Central memory CD8-positive, alpha-beta T cell (primary cell): Measurements from ENCODE around the gene USH1C.

ENCODE experiments used
- ATAC-seq: fragments of 150-1000 bp; cut with Tn5 transposase; replicated peaks from 2 replicates; pipeline ENCODE4 v1.10.0; 2022; ENCODE audit warnings: mild to moderate bottlenecking, moderate FRiP score, moderate number of reproducible peaks; ENCODE audit not compliant: poor library complexity, severe bottlenecking; ENCODE audit errors: extremely low read depth
- DNase-seq, 2 donors: peaks; one replicate each; pipeline ENCODE4 v3.0.0; 2021; ENCODE audit warnings: low spot score in 2 of 2
- H3K27ac Mint-ChIP-seq: one replicate; pipeline ENCODE4 v1.8.0; 2022; ENCODE audit warnings: low read depth, mild to moderate bottlenecking, moderate library complexity, mixed read lengths
- H3K27me3 Mint-ChIP-seq: one replicate; pipeline ENCODE4 v1.8.0; 2022; ENCODE audit warnings: mixed read lengths
- H3K36me3 Mint-ChIP-seq: one replicate; pipeline ENCODE4 v1.8.0; 2022; ENCODE audit warnings: mild to moderate bottlenecking, moderate library complexity, mixed read lengths; ENCODE audit not compliant: insufficient read depth
- H3K4me1 Mint-ChIP-seq: one replicate; pipeline ENCODE4 v1.8.0; 2022; ENCODE audit warnings: mixed read lengths
- H3K4me3 Mint-ChIP-seq: one replicate; pipeline ENCODE4 v1.8.0; 2022; ENCODE audit warnings: mild to moderate bottlenecking, moderate library complexity, mixed read lengths
- H3K9me3 Mint-ChIP-seq: one replicate; pipeline ENCODE4 v1.8.0; 2022; ENCODE audit warnings: mixed read lengths

The USH1C gene

DNA sequence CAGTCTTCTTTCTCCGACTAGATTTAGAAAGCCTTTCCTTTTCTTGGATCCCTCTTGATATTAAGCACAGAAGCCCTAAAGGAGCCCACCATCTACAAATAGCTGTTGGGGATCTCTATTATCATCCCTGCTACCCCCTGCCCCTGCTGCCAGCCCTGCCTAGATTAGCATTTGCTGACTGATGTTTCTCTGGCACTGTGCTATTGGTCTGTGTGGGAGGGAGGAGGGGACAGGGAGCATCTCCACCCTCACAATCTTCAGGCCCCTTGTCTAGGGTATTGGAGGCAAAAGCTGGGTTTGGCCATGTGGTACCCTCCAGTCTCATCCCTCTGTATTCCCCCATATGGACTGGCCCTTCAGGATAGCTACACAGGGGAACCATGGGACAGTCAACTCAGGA lies 6.2 kb downstream of the USH1C start:
- Mint-ChIP-seq H3K27ac (no peak overlapping the region), H3K4me1 (no peaks in the 10 kb centered on the region), H3K36me3 (no peaks in the 10 kb centered on the region), H3K27me3 (peaks cover 25% of the 10 kb centered on the region), H3K4me3 (no peak overlapping the region), H3K9me3 (no peaks in the 10 kb centered on the region)
- DNase-seq (no peak), ATAC-seq (no peak)

DNA sequence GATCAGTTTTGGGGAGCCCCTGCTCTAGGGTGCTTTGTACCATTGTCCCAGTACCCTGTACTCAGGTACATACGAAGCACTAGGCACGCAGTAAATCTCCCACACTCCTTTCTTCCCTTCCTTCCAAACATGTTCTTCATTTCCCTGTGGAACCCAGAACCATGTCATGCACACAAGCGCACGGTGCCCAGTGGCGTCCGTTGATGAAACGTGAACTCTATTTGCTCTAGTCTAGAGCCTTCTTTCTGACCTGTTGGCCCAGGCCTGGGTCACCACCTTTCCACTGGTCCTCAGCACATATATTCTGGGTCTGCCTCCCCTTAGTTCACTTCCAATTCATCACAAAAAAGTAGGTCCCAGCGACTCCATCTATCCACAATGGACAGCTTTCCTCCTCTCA lies 7.0 kb downstream of the USH1C start:
- Mint-ChIP-seq H3K27me3 (peaks cover 33% of the 10 kb centered on the region), H3K4me3 (no peak overlapping the region), H3K4me1 (no peaks in the 10 kb centered on the region), H3K27ac (no peak overlapping the region), H3K9me3 (no peaks in the 10 kb centered on the region), H3K36me3 (no peaks in the 10 kb centered on the region)
- ATAC-seq (no peak), DNase-seq (no peak)

DNA sequence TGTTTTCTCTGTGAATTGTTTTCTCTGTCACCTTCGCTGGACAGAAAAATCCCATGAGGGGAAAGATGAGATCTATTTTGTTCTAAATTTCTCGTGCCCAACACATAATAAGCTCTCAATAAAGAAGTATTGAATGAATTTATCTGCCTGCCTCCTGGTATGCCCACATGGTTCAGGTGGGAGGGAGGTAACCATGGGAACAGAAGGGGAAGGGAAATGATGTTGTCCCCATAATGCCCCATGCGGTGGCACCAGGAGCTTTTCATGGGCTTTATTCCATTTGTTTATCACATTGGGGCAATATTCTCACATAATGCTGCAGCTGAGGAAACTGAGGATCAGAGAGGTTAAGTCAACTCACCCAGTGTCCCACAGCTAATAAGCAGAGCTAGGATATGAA lies 8.7 kb downstream of the USH1C start:
- Mint-ChIP-seq H3K4me3 (no peak overlapping the region), H3K9me3 (no peaks in the 10 kb centered on the region), H3K4me1 (no peaks in the 10 kb centered on the region), H3K27ac (no peak overlapping the region), H3K36me3 (no peaks in the 10 kb centered on the region), H3K27me3 (peaks cover 32% of the 10 kb centered on the region)
- ATAC-seq (no peak), DNase-seq (no peak)

DNA sequence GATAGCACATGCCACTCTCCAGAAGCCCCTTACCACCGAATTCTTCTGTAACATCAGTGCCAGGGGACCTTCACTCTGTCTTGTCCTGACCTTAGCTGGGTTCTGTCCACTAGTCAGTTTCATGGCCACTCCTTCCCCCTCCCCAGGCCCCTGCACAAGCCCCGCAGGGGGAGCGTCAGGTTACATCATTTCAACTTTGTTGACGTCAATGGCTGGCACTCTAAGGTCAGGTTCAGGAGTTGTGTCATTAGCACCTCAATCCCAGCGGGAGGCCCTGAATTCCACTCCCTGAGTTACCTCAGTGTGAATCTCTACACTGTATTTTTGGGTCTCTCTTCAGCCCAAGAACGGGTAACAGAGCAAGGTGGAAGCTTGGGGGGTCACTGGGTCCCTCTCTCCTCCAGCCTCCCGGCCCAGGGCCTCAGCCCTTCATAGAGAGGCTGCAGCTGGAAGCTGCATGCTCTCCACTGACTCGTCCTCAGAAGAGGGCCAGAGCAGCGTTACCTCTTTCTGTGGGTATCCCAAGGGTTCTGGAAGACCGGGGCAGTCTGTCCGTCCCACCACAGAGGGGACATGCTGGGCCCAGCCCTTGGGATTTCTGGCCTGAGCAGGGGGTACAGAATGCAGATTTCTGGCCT lies 10.3 kb downstream of the USH1C start:
- ATAC-seq (no peak), DNase-seq (no peak)
- H3K36me3 Mint-ChIP-seq, result no peaks in the 10 kb centered on the region
- H3K4me3 Mint-ChIP-seq, result no peak overlapping the region
- H3K27me3 Mint-ChIP-seq, result peaks cover 26% of the 10 kb centered on the region
- no peak overlapping the region for H3K27ac Mint-ChIP-seq
- H3K4me1 Mint-ChIP-seq, result no peaks in the 10 kb centered on the region
- no peaks in the 10 kb centered on the region for H3K9me3 Mint-ChIP-seq

DNA sequence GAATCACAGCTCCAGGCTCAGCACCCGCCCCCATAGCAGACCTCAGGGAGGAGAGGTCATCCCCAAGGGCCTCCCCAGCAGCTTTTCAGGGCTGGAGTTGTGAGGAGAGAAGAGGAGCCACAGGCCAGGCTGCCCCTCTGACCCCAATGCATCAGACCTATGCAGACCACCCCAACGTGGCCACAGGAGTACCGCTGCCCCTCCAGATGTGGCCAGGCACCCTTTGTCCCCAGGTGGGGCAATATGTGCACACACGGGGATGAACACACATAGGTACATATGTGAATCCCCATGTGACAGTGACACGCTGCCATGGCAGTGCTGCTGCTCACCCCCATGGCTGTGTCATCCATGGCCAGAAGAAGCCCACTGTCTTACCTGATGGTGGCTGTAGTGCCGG lies 10.9 kb downstream of the USH1C start:
- peaks cover 26% of the 10 kb centered on the region for H3K27me3 Mint-ChIP-seq
- H3K4me1 Mint-ChIP-seq, result no peaks in the 10 kb centered on the region
- no peaks in the 10 kb centered on the region for H3K36me3 Mint-ChIP-seq
- H3K4me3 Mint-ChIP-seq, result no peak overlapping the region
- DNase-seq (no peak), ATAC-seq (no peak)
- H3K9me3 Mint-ChIP-seq, result no peaks in the 10 kb centered on the region
- no peak overlapping the region for H3K27ac Mint-ChIP-seq

DNA sequence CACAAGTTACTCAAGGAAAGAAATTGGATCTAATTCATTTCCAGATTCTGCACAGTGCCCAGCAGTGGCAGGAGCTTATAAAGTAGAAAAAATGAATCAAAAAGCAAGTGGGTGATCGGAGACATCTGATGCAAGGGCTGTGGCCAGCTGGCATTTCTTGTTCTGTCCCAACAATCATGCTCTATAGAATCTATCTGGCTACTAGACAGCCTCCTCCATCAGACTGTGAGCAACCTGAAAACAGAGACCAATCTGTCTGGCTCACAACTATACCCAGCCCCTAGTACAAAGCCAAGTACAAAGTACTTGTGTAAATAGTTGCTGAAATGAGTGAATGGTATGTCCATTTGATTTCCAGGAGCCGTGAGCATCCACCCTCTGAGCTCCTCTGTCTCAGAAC lies 11.4 kb downstream of the USH1C start:
- Mint-ChIP-seq H3K4me3 (no peak overlapping the region), H3K4me1 (no peaks in the 10 kb centered on the region), H3K9me3 (no peaks in the 10 kb centered on the region), H3K27ac (no peak overlapping the region), H3K36me3 (no peaks in the 10 kb centered on the region), H3K27me3 (peaks cover 26% of the 10 kb centered on the region)
- DNase-seq (no peak), ATAC-seq (no peak)

DNA sequence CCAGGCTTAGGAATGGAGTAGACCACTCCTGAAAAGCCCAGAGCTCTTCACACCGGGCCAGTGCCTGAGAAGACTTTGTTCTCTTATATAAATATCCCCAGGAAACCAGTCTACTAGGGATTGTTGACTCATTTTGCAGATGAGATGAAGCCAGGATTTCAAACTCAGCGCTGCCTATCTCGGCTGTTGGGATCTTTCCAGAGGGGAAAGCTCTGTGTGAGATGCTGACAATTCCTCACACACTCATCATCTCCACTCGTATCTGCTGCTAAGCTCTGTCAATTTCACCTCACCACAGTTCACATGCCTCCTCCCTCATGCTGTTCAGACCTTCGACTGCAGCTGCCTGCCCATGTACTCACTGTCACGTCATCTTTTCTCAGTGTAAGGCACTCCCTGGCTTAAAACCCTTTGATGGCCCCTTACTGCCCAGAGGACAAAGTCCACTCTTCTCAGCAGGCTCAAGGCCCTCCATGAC lies 12.5 kb downstream of the USH1C start:
- Mint-ChIP-seq H3K27me3 (peaks cover 26% of the 10 kb centered on the region), H3K4me3 (no peak overlapping the region), H3K4me1 (no peaks in the 10 kb centered on the region), H3K9me3 (no peaks in the 10 kb centered on the region), H3K36me3 (no peaks in the 10 kb centered on the region), H3K27ac (no peak overlapping the region)
- DNase-seq, result no peak
- no peak for ATAC-seq

DNA sequence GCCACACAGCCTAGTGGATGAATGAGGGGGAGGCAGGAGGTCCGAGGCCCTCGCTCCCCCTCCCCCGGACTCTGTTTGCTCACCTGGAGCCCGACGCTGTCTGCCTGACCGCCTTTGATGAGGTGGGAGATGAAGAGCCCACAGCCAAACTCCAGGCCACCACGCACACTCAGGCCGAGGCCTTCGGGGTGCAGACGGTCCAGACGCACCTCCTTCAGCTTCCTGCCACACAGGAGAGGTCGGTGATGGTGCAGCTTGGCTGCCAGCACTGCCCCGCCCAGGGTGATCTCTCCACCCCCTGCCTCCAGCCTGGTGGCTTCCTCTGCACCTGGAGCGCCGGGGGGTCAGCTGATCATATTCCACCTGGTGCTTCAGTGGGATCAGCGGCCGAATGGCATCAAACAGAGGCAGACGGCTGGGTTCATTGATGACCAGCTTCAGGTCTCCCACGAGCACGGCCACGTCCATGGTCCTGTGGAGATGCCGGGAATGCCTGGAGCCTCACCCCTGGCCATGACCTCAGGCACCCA lies 13.1 kb downstream of the USH1C start:
- H3K36me3 Mint-ChIP-seq, result no peaks in the 10 kb centered on the region

DNA sequence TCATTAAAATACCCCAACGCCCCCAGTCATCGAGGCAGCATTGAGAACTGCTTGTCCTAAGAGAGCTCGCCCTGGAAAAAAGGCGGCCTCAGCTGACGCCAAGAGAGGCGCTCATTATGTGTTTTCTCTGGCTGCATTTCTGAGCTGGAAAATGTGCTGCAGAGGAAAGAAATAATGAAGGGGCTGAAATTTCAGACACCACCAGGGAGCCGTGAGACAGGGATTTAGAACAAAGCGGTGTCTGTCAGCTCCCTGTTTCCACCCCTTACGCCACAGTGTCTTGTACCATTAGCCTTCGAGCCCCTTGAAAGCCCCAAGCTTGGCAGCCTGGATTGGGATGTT lies 14.4 kb downstream of the USH1C start:
- no peak overlapping the region for H3K4me3 Mint-ChIP-seq
- DNase-seq (no peak), ATAC-seq (no peak)
- H3K27me3 Mint-ChIP-seq, result peaks cover 27% of the 10 kb centered on the region
- H3K27ac Mint-ChIP-seq, result no peak overlapping the region
- H3K36me3 Mint-ChIP-seq, result no peaks in the 10 kb centered on the region
- no peaks in the 10 kb centered on the region for H3K9me3 Mint-ChIP-seq
- H3K4me1 Mint-ChIP-seq, result no peaks in the 10 kb centered on the region

More for the DNA sequence above, 13.1 kb downstream of the USH1C start:
- no peak overlapping the region for H3K4me3 Mint-ChIP-seq
- no peak for DNase-seq
- no peaks in the 10 kb centered on the region for H3K4me1 Mint-ChIP-seq
- H3K27me3 Mint-ChIP-seq, result peaks cover 31% of the 10 kb centered on the region
- ATAC-seq, result no peak
- no peaks in the 10 kb centered on the region for H3K9me3 Mint-ChIP-seq
- H3K27ac Mint-ChIP-seq, result no peak overlapping the region

DNA sequence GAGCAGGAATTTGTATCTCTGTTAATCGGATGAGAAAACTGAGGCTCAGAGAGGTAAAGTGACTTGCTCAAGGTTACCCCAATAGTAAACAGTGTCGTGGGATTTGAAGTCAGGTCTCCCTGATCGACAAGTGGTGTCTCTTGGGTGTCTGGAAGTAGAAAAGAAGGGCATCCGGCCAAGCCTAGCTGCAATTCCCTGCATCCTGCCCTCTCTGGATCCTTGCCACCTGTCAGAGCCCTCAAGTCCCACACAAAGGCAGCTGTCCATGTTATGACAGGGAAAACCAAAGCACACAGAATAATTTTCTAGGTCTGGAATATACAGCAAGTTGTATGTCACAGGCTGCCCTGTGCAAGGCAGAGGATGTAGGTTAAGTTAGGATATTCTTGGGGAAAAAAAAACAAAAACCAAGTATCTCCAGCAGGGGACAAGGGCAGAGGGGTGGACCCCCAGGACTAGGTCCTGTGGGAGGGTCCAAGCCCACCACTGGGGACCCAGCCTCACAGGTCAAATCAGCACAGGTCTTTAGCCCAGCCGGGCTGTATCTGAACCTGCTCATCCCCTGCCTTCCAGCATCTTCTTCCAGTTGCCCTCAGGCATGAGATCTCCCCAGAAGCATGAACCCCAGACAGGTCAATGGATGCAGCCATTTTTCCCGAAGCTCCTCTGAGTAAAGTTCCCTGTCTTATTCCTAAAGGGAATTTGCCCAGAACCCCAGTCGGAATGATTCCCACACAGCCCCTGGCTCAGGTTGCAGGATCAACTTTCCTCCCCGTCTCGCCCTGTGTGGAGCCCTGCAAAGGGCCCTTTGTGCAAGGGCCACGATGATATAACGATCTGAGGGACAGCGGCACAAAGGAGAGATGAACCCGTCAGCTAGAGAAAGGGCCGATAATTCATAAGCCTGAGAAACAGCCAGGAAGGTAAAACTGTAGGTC lies 15.0 kb downstream of the USH1C start:
- ATAC-seq (no peak), DNase-seq (no peak)
- Mint-ChIP-seq H3K36me3 (no peaks in the 10 kb centered on the region), H3K4me1 (no peaks in the 10 kb centered on the region), H3K9me3 (no peaks in the 10 kb centered on the region), H3K27ac (no peak overlapping the region), H3K27me3 (peaks cover 26% of the 10 kb centered on the region), H3K4me3 (no peak overlapping the region)

DNA sequence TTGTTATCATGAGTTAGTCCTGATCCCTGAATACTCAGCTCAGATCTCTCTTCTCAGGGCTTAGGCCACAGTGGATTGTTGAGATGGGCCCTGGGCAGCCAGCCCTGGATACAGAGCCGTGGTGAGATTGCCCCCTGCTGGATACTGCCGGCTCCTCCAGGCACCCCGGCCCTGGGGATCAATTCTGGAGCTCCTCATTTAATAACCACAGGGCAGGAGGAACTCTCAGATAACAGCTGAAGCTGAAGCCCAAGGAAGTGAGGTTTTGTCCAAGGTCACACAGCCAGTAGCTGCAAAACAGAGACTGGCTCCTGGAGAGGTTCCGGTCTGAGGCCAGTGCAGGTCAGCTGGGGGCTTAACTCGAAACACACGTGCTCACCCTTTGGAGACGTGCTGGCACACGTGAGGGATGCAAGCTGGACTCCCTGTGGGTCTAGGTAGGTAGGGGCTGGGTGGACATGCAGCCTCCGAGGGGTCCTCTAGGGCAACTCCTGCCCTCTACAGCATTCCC lies 16.0 kb downstream of the USH1C start:
- Mint-ChIP-seq H3K36me3 (no peaks in the 10 kb centered on the region), H3K4me1 (no peaks in the 10 kb centered on the region), H3K27ac (no peak overlapping the region), H3K27me3 (peaks cover 26% of the 10 kb centered on the region), H3K9me3 (no peaks in the 10 kb centered on the region), H3K4me3 (no peak overlapping the region)
- no peak for DNase-seq
- ATAC-seq, result no peak

DNA sequence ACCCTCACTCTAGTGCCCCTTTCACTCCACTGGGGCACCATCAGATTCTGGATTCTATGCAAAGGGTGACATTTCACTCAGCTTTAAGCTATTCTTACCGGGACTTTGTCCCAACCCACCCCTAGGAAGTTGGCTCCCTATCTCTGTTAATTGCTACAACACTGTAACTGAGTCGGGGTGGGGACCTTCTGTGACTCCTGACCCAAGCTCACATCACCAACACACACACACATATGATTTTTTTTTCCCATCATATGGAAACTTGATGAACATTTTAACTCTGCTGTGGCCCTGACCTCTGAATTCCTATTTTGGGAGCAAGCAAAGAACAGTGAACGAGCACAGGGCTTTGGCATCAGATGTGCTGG lies 16.6 kb downstream of the USH1C start:
- no peak overlapping the region for H3K27ac Mint-ChIP-seq
- ATAC-seq, result no peak
- peaks cover 22% of the 10 kb centered on the region for H3K27me3 Mint-ChIP-seq
- H3K4me3 Mint-ChIP-seq, result no peak overlapping the region
- H3K9me3 Mint-ChIP-seq, result no peaks in the 10 kb centered on the region
- no peaks in the 10 kb centered on the region for H3K36me3 Mint-ChIP-seq
- H3K4me1 Mint-ChIP-seq, result no peaks in the 10 kb centered on the region
- DNase-seq, result no peak
